ENCODE measurements around the gene ANKRD33. TPM values are rescaled to one million over a fixed set of nuclear protein-coding genes. Genes with fewer than 3 reads are reported as not detected.

Gene ANKRD33
- total and polyA plus RNA-seq, 2 of the 8 experiments (the other 6 are each of a cell fraction or from before 2014, with no cell fraction given): 0.41 to 0.53 TPM

- no peak for TF ChIP-seq SRF (IDR thresholded peaks at IDR 0.05; ENCODE audit: low read depth, low read length)
- TF ChIP-seq BCL11A (IDR thresholded peaks at IDR 0.05; ENCODE audit: low read depth in 2 of 2, low read length in 2 of 2): no peak
- TF ChIP-seq KDM1A (IDR thresholded peaks at IDR 0.05; ENCODE audit: borderline replicate concordance, low read length): no peak
- no peak for TF ChIP-seq CBX5 (IDR thresholded peaks at IDR 0.05; ENCODE audit: low read depth, low read length)
- no peak for TF ChIP-seq CHD7 (IDR thresholded peaks at IDR 0.05; ENCODE audit: insufficient replicate concordance, low read length)
- no peak for TF ChIP-seq CHD2 (IDR thresholded peaks at IDR 0.05; ENCODE audit: low read length)
- TF ChIP-seq RFX5 (IDR thresholded peaks at IDR 0.05; ENCODE audit: borderline replicate concordance, low read depth, low read length): no peak
These were observed 22.8 kb downstream of the ANKRD33 start (continued) for GRCh38 chr12:51910691-51911090.

Measured in H1 (cell line).